ENCODE data around the gene RAB3GAP2. TPM values are rescaled to one million over a fixed set of nuclear protein-coding genes. Genes with fewer than 3 reads are reported as not detected.
"Not testable (repeated sequence)": the region's sequence is repeated elsewhere in the genome, so short reads cannot be mapped to it uniquely, and the experiment has no call there.

Gene RAB3GAP2
- total RNA-seq, 1 donor from 2014 or later = 51.2 TPM

DNA sequence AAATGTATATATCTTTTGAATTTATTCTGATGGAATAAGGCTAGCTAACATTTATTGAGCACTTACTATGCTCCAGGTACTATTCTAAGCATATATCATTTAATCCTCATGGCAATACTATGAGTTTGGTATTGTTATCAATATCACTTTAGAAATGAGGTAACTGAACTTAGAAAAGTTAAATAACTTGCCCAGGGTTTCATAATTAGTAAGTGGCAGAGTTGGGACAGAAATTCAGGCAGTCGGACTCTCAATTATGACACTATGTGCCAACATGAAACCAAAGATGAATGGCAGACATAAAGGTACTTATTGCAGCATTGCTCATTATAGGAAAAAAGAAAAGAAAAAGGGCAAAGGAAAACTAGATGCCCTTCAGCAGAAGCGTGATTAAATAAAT lies 48.2 kb downstream of the RAB3GAP2 start:
- Mint-ChIP-seq H3K9me3 (no peaks in the 10 kb centered on the region), H3K27ac (no peak overlapping the region), H3K4me1 (ENCODE audit: unreplicated experiment) (peaks cover 12% of the 10 kb centered on the region), H3K4me3 (no peak overlapping the region), H3K36me3 (peaks cover 9% of the 10 kb centered on the region), H3K27me3 (no peaks in the 10 kb centered on the region)
- DNase-seq (ENCODE audit: extremely low spot score, unreplicated experiment) = no peak
- TF ChIP-seq, protein P1, sequence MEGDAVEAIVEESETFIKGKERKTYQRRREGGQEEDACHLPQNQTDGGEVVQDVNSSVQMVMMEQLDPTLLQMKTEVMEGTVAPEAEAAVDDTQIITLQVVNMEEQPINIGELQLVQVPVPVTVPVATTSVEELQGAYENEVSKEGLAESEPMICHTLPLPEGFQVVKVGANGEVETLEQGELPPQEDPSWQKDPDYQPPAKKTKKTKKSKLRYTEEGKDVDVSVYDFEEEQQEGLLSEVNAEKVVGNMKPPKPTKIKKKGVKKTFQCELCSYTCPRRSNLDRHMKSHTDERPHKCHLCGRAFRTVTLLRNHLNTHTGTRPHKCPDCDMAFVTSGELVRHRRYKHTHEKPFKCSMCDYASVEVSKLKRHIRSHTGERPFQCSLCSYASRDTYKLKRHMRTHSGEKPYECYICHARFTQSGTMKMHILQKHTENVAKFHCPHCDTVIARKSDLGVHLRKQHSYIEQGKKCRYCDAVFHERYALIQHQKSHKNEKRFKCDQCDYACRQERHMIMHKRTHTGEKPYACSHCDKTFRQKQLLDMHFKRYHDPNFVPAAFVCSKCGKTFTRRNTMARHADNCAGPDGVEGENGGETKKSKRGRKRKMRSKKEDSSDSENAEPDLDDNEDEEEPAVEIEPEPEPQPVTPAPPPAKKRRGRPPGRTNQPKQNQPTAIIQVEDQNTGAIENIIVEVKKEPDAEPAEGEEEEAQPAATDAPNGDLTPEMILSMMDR (conservative IDR thresholded peaks at IDR 0.05) = no peak

DNA sequence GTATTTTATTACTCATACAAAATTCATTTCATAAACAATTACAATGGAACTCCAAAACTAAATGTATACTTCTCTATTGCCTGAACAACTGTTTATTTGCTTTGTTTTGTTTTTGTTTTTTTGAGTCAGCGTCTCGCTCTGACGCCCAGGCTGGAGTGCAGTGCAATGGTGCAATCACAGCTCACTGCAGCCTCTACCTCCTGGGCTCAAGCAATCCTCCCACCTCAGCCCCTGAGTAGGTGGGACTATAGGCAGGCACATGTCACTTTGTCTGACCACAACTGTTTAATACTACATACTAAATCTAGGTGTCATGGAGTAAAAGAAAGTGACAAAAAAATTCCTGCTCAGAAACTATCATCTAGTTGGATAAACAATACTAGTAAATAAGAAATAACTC lies 49.3 kb downstream of the RAB3GAP2 start:
- H3K27ac Mint-ChIP-seq = no peak overlapping the region
- H3K4me3 Mint-ChIP-seq = no peak overlapping the region
- no peak for DNase-seq (ENCODE audit: extremely low spot score, unreplicated experiment)
- TF ChIP-seq, protein P1 (conservative IDR thresholded peaks at IDR 0.05) = no peak
- peaks cover under 1% of the 10 kb centered on the region for H3K36me3 Mint-ChIP-seq
- peaks cover 12% of the 10 kb centered on the region for H3K4me1 Mint-ChIP-seq (ENCODE audit: unreplicated experiment)
- H3K27me3 Mint-ChIP-seq = no peaks in the 10 kb centered on the region
- no peaks in the 10 kb centered on the region for H3K9me3 Mint-ChIP-seq

DNA sequence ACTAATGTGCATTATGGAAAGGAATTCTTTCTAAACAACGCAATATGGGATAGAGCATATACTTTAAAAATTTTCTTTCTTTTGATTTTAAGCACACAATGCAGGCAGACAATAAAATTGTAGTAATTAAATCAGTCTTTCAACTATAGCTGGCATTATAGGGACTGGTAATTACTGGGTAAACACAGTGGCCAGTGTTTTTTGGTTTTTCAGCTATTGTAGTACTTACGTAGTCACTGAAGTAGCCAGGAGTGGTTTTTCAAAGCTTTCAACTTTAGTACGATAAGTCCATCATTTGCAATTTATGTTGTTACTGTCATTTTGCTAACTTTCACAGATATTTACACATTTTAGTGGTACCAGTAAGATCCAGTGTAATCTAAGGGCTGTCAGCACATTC lies 50.6 kb downstream of the RAB3GAP2 start:
- Mint-ChIP-seq H3K27me3 (no peaks in the 10 kb centered on the region), H3K4me3 (no peak overlapping the region), H3K4me1 (ENCODE audit: unreplicated experiment) (peaks cover 4% of the 10 kb centered on the region), H3K9me3 (no peaks in the 10 kb centered on the region), H3K27ac (no peak overlapping the region), H3K36me3 (no peaks in the 10 kb centered on the region)
- TF ChIP-seq, protein P1 (conservative IDR thresholded peaks at IDR 0.05) = no peak
- no peak for DNase-seq (ENCODE audit: extremely low spot score, unreplicated experiment)

DNA sequence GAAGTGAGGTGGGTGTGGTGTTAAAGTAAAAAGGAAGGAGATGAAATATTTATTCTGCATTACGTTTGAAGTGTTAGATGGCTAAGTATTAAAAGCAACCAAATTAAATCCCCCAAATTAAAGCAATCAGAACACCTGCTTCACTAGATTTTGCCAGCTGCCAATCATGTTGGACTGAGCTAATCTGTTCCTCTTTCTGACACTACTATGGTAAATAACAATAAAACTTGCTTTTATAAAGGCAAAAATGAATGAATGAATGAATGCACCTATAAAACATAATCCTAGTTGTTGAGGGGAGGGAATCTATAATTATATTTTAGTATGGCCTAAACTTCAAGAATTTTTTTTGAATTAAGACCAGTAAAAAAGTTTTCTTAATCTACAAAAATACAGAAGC lies 51.0 kb downstream of the RAB3GAP2 start:
- Mint-ChIP-seq H3K4me1 (ENCODE audit: unreplicated experiment) (peaks cover 4% of the 10 kb centered on the region), H3K9me3 (no peaks in the 10 kb centered on the region), H3K4me3 (no peak overlapping the region), H3K36me3 (no peaks in the 10 kb centered on the region), H3K27ac (no peak overlapping the region), H3K27me3 (no peaks in the 10 kb centered on the region)
- DNase-seq (ENCODE audit: extremely low spot score, unreplicated experiment) = no peak
- TF ChIP-seq, protein P1 (conservative IDR thresholded peaks at IDR 0.05) = no peak

DNA sequence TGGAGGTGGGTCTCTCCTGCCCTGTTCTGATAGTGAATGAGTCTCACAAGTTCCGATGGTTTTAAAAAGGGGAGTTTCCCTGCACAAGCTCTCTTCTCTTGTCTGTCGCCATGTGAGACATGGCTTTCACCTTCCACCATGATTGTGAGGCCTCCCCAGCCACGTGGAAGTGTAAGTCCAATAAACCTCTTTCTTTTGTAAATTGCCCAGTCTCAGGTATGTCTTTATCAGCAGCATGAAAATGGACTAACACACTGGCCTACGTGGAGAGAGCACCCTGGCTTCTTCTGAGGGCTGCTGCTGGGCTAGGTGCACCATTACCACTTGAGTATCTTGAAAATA lies 51.6 kb downstream of the RAB3GAP2 start:
- H3K9me3 Mint-ChIP-seq; H3K36me3 Mint-ChIP-seq; H3K27ac Mint-ChIP-seq; H3K4me3 Mint-ChIP-seq; DNase-seq (ENCODE audit: extremely low spot score, unreplicated experiment); H3K4me1 Mint-ChIP-seq (ENCODE audit: unreplicated experiment); H3K27me3 Mint-ChIP-seq: not testable (repeated sequence)

DNA sequence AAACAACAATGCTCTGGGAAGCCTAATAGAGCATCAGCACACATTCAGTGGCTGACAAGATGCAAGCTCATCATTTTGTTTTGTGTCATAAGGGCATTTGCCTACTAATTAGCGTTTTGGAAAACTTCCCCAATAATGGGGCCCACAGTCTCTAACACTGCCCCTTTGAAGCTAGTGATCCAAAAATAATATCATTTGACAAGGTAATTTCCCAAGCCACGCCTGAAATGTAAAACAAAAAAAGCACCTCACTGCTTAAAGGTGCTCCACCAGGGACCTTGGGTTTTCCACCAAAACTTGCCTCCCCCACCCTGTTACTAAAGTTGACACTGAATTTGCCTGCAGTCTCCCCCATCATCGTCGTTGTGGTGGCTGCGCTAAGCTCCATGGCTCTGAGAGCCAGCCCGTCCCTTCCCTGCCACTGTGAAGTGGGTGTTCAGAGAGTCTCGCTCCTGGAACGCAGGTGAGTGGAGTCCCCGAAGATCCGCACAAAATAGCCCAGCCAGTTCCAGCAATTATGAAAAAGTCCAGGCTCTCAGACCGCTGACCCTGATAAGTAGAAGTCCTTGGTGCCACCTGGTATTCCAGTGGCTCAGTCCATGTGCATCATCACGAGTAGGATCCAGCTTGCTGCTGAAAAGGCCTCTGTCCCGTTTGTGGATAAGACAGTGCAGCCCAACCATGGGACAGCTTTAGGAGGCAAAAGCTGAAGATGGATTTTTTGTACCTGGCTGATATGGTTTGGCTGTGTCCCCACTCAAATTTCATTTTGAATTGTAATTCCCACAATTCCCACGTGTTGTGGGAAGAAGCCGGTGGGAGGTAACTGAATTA lies 52.2 kb downstream of the RAB3GAP2 start:
- Mint-ChIP-seq H3K36me3 (no peaks in the 10 kb centered on the region), H3K4me3 (no peak overlapping the region), H3K9me3 (no peaks in the 10 kb centered on the region), H3K27me3 (no peaks in the 10 kb centered on the region), H3K4me1 (ENCODE audit: unreplicated experiment) (peaks cover 4% of the 10 kb centered on the region), H3K27ac (no peak overlapping the region)
- TF ChIP-seq, protein P1 (conservative IDR thresholded peaks at IDR 0.05) = no peak
- DNase-seq (ENCODE audit: extremely low spot score, unreplicated experiment) = no peak
